HG03280 (cell line): ENCODE data around the gene THSD4.
"Not testable (repeated sequence)": the region's sequence is repeated elsewhere in the genome, so short reads cannot be mapped to it uniquely, and the experiment has no call there.

Experiments used
- ATAC-seq: cut with Tn5 transposase; IDR thresholded peaks from one replicate; pipeline ENCODE4 v1.9.1; 2021; ENCODE audit warnings: mild to moderate bottlenecking, moderate library complexity; ENCODE audit not compliant: unreplicated experiment

The THSD4 gene

GRCh38 chr15:71145648-71146047, 30.4 kb downstream of the THSD4 start:
- no peak for ATAC-seq

DNA sequence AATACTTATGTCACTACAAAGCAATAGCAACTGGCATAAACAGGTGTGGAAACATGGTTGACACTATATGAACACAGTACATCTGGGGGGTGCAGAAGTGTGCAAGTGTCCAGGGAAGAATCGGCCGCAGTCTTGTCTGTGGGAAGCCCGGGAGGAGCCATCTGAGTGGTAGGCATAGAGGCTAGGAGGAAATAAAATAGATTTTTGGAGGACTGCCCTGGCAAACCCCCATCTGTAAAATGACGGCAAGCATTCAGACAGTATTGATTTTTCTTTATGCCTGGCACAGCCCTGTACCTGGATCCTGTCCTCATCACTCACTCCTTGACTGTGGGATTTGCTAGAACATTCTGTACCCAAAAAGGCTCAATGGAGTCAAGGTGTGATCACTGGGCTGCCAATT, 31.3 kb downstream of the THSD4 start:
- ATAC-seq = no peak

GRCh38 chr15:71148048-71148447, 32.8 kb downstream of the THSD4 start:
- ATAC-seq = no peak

GRCh38 chr15:71149646-71150557, 34.6 kb downstream of the THSD4 start:
- ATAC-seq = no peak

GRCh38 chr15:71151081-71151480, 35.8 kb downstream of the THSD4 start:
- ATAC-seq = no peak

DNA sequence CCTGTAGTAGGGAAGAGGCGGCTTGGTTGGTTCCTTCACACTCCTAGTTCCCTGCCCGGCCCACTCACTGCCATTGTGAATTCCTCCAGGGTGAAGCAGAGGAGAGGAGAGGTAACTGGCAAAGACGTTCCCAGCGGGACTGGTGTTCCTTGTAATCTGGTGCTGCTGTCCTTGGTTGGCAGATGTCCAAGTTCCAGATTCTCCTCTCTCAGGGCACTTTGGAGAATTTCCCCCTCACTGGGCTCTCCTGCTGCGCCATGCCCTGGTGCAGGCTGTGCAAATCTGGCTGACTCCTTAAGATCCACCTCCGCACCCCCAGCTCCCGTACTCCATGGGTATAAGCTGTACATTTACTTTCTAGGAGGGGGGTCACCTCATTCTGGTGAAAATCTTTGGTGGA, 37.3 kb downstream of the THSD4 start:
- ATAC-seq = no peak

GRCh38 chr15:71153823-71154524, 38.7 kb downstream of the THSD4 start:
- no peak for ATAC-seq

DNA sequence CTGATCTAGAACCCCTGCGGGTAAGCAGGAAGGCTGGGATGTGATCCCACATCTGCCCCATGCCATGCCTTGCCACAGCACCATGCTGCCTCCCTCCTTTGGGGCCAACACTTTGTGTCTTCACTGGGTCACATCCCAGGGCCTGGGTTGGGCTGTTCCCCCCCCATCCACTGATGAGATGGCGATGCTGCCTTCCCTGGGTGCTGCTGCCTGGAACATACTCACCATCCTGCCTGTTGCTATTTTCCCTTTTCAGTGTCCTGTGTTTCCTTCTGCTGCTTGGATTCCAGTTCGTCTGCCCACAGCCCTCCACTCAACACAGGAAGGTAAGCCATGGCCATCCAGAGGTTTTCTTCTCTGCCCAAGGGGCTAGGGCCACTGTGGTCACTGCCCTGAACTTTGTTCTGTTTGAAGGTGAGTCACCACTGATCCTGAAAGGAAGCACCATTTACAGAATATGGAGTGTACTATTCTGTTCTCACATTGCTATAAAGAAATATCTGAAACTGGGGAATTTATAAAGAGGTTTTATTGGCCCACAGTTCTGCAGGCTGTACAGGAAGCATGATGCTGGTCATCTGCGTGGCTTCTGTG, 39.4 kb downstream of the THSD4 start:
- no peak for ATAC-seq

- no peak for ATAC-seq
These were observed 40.3 kb downstream of the THSD4 start for GRCh38 chr15:71155534-71155933.

DNA sequence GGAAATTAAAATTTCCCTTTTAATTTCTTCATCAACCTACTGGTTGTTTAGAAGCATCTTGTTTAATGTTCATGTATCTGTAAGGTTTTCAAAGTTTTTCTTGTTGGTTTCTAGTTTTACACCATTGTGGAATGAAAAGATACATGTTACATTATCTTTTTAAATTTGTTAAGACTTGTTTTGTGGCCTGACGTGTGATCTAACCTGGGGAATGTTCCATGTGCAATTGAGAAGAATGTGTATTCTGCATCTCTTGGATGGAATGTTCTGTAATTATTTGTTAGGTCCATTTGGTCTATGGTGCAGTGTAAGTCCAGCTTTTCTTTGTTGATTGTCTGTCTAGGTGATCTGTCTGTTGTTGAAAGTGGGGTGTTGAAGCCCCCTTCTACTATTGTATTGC, 45.7 kb downstream of the THSD4 start:
- ATAC-seq = no peak

DNA sequence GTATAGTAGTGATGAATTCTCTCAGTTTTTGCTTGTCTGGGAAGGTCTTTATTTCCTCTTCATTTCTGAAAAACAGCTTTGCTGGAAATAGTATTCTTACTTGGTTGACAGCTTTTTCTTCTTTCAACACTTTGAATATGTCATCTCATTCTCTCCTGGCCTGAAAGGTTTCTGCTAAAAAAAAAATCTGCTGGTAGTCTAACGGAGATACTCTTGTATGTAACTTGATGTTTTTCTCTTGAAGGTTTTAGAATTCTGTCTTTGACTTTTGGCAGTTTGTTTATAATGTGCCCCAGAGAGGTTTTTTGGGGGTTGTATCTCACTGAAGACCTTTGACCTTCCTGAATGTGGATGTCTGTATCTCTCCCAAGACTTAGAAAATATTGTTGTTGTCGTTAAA, 47.0 kb downstream of the THSD4 start:
- ATAC-seq = no peak

DNA sequence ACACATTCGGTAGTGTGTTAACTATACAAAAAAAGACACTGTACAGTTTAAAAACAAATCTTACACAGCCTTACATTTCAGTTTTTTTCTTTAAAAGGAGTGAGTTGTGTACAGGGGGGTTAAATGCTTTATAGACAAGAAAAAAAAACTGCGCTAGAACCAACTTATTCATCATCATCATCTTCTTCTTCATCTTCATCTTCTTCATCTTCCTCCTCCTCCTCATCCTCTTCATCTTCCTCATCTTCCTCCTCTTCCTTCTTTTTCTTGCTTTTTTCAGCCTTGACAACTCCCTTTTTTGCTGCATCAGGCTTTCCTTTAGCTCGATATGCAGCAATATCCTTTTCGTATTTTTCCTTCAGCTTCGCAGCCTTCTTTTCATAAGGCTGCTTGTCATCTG, 49.3 kb downstream of the THSD4 start:
- not testable (repeated sequence) for ATAC-seq

DNA sequence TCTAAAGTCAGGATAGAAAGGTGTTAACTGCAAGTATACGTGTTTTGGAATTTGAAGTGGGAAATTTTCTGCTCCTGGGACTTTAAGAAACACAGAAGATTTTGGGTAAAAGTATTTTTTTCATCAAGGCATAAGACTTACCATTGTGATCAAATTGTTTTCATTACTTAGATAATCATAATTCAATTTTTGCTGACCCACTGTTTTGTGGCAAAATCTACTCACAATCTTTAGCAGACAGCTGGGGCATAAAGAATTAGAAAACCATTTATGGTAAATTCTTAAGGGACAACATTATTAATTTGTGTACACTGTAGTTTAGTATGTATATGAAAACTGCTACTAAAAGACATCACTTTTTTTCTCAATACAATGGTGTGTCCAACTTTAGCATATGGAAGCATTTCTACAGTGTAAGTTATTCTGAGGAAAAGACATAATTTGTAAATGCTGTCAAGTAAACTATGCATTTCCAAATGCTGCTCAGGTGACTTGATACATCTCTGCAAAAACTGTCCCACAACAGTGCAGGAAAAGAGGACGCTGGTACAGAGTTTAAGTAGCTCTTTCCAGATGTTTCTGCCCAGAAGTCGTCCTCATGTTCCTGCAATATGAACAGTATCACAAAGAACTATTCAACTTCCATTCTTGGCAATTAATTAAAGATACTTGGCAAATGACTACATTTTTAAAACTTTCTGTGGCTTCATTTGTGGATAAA, 52.3 kb downstream of the THSD4 start:
- ATAC-seq = no peak

- ATAC-seq = no peak
These were observed 53.0 kb downstream of the THSD4 start for GRCh38 chr15:71168166-71168834.

GRCh38 chr15:71170163-71170562, 54.9 kb downstream of the THSD4 start:
- ATAC-seq = no peak

DNA sequence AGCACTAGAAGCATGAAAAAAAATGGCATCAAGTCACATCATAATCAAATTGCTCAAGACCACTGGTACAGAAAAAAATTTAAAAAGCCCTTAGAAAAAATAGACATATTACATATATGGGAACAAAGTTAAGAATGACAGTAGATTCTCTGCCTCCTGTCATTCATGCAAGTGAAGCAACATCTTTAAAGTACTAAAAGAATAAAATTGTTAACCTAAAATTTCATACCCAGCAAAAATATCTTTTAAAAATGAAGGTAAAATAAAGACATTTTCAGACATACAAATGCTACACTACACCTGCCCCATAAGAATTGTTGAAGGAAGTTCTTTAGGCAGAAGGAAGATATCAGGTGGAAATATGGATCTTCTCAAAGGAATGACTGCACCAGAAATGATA, 55.9 kb downstream of the THSD4 start:
- ATAC-seq = no peak

- ATAC-seq = not testable (repeated sequence)
These were observed 59.1 kb downstream of the THSD4 start for GRCh38 chr15:71174360-71174759.

- ATAC-seq = no peak
These were observed 65.9 kb downstream of the THSD4 start for GRCh38 chr15:71180986-71181853.

- ATAC-seq = no peak
These were observed 67.3 kb downstream of the THSD4 start for GRCh38 chr15:71182522-71182921.

DNA sequence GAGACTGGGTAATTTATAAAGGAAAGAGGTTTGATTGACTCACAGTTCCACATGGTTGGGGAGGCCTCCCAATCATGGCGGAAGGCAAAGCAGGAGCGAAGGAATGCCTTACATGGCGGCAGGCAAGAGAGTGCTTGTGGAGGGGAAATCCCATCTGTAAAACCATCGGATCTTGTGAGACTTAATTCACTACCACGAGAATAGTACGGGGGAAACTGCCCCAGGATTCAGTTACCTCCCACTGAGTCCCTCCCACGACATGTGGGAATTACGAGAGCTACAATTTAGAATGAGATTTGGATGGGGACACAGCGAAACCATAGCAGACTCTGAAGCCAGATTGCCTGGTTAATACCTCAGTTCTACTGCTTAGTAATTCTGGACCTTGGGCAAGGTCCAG, 67.8 kb downstream of the THSD4 start:
- ATAC-seq = no peak
